Amniotic epithelial cell (primary cell): Measurements from ENCODE around the gene PRKG1.
"Not testable (repeated sequence)": the region's sequence is repeated elsewhere in the genome, so short reads cannot be mapped to it uniquely, and the experiment has no call there.

Source experiments
- DNase-seq: peaks from one replicate; pipeline ENCODE4 v3.0.0-alpha.2; 2010; ENCODE audit warnings: low read depth

Gene PRKG1

GRCh38 chr10:52011118-52011517 is 936.8 kb downstream of the PRKG1 start:
- no peak for DNase-seq

- DNase-seq, result no peak
Measured at GRCh38 chr10:52019077-52019555, 944.8 kb downstream of the PRKG1 start.

- DNase-seq, result no peak
Measured at GRCh38 chr10:52019656-52020055, 945.4 kb downstream of the PRKG1 start.

- no peak for DNase-seq
Measured at GRCh38 chr10:52020173-52020572, 945.9 kb downstream of the PRKG1 start.

GRCh38 chr10:52020702-52021101 is 946.4 kb downstream of the PRKG1 start:
- no peak for DNase-seq

- DNase-seq, result peak; percentile 40
Measured at GRCh38 chr10:52027055-52027705, 952.9 kb downstream of the PRKG1 start.

DNA sequence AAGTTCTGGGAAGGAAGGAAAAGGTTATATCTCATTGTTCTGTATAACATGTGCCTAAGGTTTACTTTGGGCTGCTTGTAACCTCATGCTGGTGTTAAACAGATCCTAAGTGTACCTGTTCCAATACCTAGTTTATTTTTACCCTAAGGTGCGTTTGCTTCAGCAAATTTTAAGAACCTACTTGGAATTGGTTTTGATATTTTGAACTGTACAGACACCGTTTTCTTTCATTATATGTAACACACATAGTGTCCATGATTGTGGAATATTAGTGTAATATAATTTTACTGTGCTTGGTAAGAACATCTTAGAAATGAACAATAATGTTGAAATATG is 954.2 kb downstream of the PRKG1 start:
- no peak for DNase-seq

GRCh38 chr10:52029628-52030027 is 955.3 kb downstream of the PRKG1 start:
- no peak for DNase-seq

- DNase-seq, result peak; percentile 14
Measured at GRCh38 chr10:52030051-52030790, 955.9 kb downstream of the PRKG1 start.

GRCh38 chr10:52030975-52031374 is 956.7 kb downstream of the PRKG1 start:
- DNase-seq, result no peak

DNA sequence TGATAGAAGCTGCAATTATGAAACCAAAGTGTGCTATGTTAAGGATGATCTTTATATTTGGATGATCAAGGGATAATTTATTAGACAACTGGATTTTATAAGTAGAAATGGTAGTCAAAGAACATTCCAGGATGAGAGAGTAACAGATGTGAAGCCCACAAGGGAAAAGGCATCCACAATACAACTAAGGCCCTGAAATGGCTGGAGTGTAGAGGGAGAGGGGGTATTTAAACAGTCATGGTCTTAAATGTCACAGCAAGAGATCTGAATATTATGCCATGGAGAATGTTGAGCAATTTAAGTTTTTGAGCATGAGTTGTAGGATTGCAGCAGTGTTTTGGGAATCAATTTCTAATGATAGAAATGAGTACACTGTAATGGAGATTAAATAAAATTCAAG is 957.5 kb downstream of the PRKG1 start:
- no peak for DNase-seq

- no peak for DNase-seq
Measured at GRCh38 chr10:52032681-52033629, 958.7 kb downstream of the PRKG1 start.

DNA sequence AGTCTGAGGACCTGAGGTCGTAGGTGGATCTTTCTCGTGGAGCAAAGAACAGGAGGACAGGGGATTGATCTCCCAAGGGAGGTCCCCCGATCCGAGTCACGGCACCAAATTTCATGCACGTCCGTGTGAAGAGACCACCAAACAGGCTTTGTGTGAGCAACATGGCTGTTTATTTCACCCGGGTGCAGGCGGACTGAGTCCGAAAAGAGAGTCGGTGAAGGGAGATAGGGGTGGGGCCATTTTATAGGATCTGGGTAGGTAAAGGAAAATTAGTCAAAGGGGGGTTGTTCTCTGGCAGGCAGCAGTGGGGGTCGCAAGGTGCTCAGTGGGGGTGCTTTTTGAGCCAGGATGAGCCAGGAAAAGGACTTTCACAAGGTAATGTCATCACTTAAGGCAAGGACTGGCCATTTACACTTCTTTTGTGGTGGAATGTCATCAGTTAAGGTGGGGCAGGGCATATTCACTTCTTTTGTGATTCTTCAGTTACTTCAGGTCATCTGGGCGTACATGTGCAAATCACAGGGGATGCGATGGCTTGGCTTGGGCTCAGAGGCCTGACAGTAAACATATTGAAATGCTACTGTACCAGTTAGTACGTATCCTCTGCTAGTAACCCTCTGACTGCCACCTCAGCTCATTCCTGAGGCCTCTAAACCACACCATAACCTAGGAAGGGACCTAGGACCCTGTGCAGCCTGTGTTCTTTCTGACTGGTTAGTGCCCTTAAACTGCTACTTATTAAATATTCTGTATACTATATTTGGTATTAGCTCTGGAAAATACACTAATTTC is 964.9 kb downstream of the PRKG1 start:
- DNase-seq, result not testable (repeated sequence)

GRCh38 chr10:52040486-52040885 is 966.2 kb downstream of the PRKG1 start:
- no peak for DNase-seq

DNA sequence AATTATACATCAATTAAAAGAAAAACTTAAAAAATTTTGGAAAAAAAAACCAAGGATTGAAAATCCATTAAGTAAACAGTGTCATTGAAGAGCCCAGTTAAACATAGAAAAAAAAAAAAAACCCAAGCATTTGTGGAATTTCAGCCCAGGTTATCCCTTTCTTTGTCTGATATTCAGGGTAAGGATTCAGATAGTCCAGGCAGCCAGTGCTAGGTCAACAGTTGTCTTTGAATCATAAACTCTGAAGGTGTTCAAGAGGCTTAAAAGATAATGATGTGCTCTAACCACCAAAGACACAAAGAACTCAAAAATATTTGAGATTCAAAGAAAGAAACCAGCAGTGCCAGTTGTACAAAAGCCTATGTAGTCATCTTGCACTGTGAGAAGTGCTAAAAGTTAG is 969.5 kb downstream of the PRKG1 start:
- no peak for DNase-seq

DNA sequence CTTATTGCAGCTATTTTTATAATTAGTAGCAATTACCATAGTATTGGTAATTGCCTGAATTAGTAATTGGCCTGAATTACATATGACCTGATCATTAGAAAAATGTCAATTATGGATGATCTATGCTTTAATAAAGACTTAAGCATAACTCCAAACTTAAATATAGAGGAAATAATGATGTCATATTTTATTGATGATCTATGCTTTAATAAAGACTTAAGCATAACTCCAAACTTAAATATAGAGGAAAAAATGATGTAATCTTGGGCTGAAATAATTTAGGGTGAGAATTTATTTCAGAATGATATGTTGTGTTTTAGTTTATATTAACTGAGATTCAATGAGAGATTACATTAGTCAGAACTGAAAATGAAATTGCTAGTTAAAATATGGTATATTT is 973.8 kb downstream of the PRKG1 start:
- DNase-seq, result no peak

- no peak for DNase-seq
Measured at GRCh38 chr10:52050429-52051047, 976.3 kb downstream of the PRKG1 start.

DNA sequence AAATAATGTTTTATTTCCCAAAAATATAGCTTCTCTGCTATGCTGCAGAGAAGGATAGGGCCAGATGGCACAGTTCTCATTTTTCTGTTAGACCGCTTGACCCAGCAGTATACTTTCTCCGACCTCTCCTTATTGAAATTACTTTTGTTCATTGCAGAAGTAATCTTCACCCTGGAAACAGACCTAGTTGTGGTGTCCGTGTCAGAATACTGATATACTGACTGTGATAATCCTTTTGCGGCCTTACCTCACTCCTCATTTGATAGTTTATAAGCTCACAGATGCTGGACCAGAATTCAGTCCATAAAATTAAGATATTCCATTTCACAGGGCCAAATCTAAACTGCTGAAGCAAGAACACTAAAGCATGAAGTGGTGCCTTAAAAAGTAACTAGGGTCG is 979.2 kb downstream of the PRKG1 start:
- no peak for DNase-seq

DNA sequence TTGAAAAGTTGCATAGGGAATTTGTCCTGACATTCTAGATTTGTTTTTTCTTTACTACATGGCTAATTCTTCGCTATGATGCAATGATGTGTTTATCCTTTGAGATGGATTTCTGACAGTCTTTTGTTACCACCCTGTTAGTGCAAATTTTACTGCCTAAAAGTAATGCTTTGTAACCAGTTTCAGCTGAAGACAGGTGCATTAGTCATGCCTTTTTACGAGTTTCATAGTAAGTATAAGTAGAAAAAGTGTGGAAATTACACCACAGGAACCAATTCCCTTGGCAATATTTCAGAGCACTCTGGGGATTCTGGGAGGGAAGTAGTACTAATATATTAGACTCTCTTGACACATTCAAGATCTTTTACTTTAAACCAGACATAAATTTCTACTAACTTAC is 982.0 kb downstream of the PRKG1 start:
- DNase-seq, result no peak

DNA sequence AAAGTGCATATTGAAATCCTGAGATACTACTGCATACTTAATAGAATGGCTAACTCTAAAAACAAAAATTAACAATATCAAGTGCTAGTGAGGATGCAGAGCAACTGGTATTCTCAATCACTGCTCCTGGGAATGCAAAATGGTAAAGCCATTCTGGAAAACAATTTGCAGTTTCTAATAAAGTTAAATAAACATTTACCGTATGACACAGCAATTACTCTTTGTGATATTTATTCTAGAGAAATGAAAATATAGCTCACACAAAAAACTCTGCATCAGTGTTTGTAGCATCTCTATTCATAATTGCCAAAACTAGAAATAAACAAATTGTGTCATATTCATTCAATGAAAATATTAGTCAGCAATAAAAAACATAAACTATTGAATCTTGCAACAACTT is 984.8 kb downstream of the PRKG1 start:
- no peak for DNase-seq

DNA sequence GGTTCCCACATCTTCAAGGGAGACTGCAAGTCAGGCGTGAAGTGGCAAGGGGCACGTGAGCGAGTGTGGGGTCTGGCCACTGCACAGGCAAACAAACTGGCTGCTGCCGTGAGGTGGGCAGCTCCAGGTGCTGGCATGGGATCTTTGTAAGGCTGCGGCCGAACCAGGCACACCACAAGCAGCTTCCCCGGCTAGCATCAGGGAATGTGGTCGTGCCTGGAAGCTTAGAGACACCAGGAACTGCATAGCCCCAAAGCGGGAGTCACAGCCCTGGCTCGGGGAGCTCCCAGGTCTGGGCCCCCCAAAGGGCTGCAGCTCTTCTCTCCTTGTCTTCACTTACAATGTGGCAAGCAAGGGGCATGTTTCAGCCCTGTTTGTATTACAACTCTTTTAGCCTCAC is 988.9 kb downstream of the PRKG1 start:
- no peak for DNase-seq
